ENCODE data around the gene OLFM1.

OLFM1 gene

GRCh38 chr9:135087489-135087792 lies at the start of gene OLFM1:
Gene OLFM1, plus strand, starts transcription at chr9:135087668. Its CDS starts 322 bp downstream, at chr9:135087990.
- Mint-ChIP-seq H3K27ac (no peak within 1 kb of the TSS), H3K36me3 (no peaks in the 10 kb centered on the region), H3K4me1 (no peaks in the 10 kb centered on the region), H3K4me3 (no peak within 1 kb of the TSS), H3K9me3 (no peaks in the 10 kb centered on the region)
- ATAC-seq (no peak), DNase-seq (ENCODE audit: low spot score in 2 of 2) (no peak)

GRCh38 chr9:135038331-135038730 lies 49.1 kb upstream of the OLFM1 start:
- Mint-ChIP-seq H3K36me3 (no peaks in the 10 kb centered on the region), H3K4me3 (no peak overlapping the region), H3K9me3 (no peaks in the 10 kb centered on the region), H3K27ac (no peak overlapping the region), H3K4me1 (no peaks in the 10 kb centered on the region)
- DNase-seq (ENCODE audit: low spot score in 2 of 2), result no peak
- ATAC-seq, result no peak

- Mint-ChIP-seq H3K4me3 (no peak overlapping the region), H3K27ac (no peak overlapping the region), H3K36me3 (no peaks in the 10 kb centered on the region), H3K9me3 (no peaks in the 10 kb centered on the region), H3K4me1 (no peaks in the 10 kb centered on the region)
- ATAC-seq (no peak), DNase-seq (ENCODE audit: low spot score in 2 of 2) (no peak)
Measured at GRCh38 chr9:135038826-135039225, 48.6 kb upstream of the OLFM1 start.

- H3K4me1 Mint-ChIP-seq, result no peaks in the 10 kb centered on the region
- ATAC-seq (peak; percentile 25), DNase-seq (ENCODE audit: low spot score in 2 of 2) (no peak)
- H3K27ac Mint-ChIP-seq, result no peak overlapping the region
- no peaks in the 10 kb centered on the region for H3K36me3 Mint-ChIP-seq
- H3K4me3 Mint-ChIP-seq, result no peak overlapping the region
- no peaks in the 10 kb centered on the region for H3K9me3 Mint-ChIP-seq
Measured at GRCh38 chr9:135039266-135039870, 48.1 kb upstream of the OLFM1 start.

GRCh38 chr9:135039916-135040645 lies 47.4 kb upstream of the OLFM1 start:
- ATAC-seq, result no peak
- DNase-seq (ENCODE audit: low spot score in 2 of 2), result no peak
- H3K36me3 Mint-ChIP-seq, result no peaks in the 10 kb centered on the region
- H3K9me3 Mint-ChIP-seq, result no peaks in the 10 kb centered on the region
- H3K27ac Mint-ChIP-seq, result no peak overlapping the region
- no peaks in the 10 kb centered on the region for H3K4me1 Mint-ChIP-seq
- no peak overlapping the region for H3K4me3 Mint-ChIP-seq

GRCh38 chr9:135040892-135041291 lies 46.6 kb upstream of the OLFM1 start:
- Mint-ChIP-seq H3K27ac (no peak overlapping the region), H3K9me3 (no peaks in the 10 kb centered on the region), H3K36me3 (no peaks in the 10 kb centered on the region), H3K4me1 (no peaks in the 10 kb centered on the region), H3K4me3 (no peak overlapping the region)
- DNase-seq (ENCODE audit: low spot score in 2 of 2) (no peak), ATAC-seq (no peak)

GRCh38 chr9:135043345-135043744 lies 44.1 kb upstream of the OLFM1 start:
- no peak for ATAC-seq
- no peak overlapping the region for H3K4me3 Mint-ChIP-seq
- no peaks in the 10 kb centered on the region for H3K36me3 Mint-ChIP-seq
- no peak for DNase-seq (ENCODE audit: low spot score in 2 of 2)
- no peaks in the 10 kb centered on the region for H3K4me1 Mint-ChIP-seq
- H3K9me3 Mint-ChIP-seq, result no peaks in the 10 kb centered on the region
- no peak overlapping the region for H3K27ac Mint-ChIP-seq

- Mint-ChIP-seq H3K9me3 (no peaks in the 10 kb centered on the region), H3K4me1 (no peaks in the 10 kb centered on the region), H3K36me3 (no peaks in the 10 kb centered on the region), H3K27ac (no peak overlapping the region), H3K4me3 (no peak overlapping the region)
- ATAC-seq, result no peak
- no peak for DNase-seq (ENCODE audit: low spot score in 2 of 2)
Measured at GRCh38 chr9:135045264-135045927, 42.1 kb upstream of the OLFM1 start.

GRCh38 chr9:135045928-135046738 lies 41.3 kb upstream of the OLFM1 start:
- Mint-ChIP-seq H3K36me3 (no peaks in the 10 kb centered on the region), H3K9me3 (no peaks in the 10 kb centered on the region), H3K27ac (no peak overlapping the region), H3K4me1 (no peaks in the 10 kb centered on the region), H3K4me3 (no peak overlapping the region)
- ATAC-seq, result no peak
- DNase-seq (ENCODE audit: low spot score in 2 of 2), result no peak

- no peak overlapping the region for H3K27ac Mint-ChIP-seq
- H3K4me1 Mint-ChIP-seq, result no peaks in the 10 kb centered on the region
- DNase-seq (ENCODE audit: low spot score in 2 of 2) (no peak), ATAC-seq (peak; percentile 19)
- no peaks in the 10 kb centered on the region for H3K9me3 Mint-ChIP-seq
- no peak overlapping the region for H3K4me3 Mint-ChIP-seq
- H3K36me3 Mint-ChIP-seq, result no peaks in the 10 kb centered on the region
Measured at GRCh38 chr9:135046739-135047350, 40.6 kb upstream of the OLFM1 start.

GRCh38 chr9:135047521-135047920 lies 39.9 kb upstream of the OLFM1 start:
- no peak for ATAC-seq
- no peak for DNase-seq (ENCODE audit: low spot score in 2 of 2)
- H3K9me3 Mint-ChIP-seq, result no peaks in the 10 kb centered on the region
- no peaks in the 10 kb centered on the region for H3K4me1 Mint-ChIP-seq
- no peak overlapping the region for H3K27ac Mint-ChIP-seq
- no peak overlapping the region for H3K4me3 Mint-ChIP-seq
- no peaks in the 10 kb centered on the region for H3K36me3 Mint-ChIP-seq

- H3K36me3 Mint-ChIP-seq, result no peaks in the 10 kb centered on the region
- no peaks in the 10 kb centered on the region for H3K4me1 Mint-ChIP-seq
- no peak overlapping the region for H3K27ac Mint-ChIP-seq
- no peaks in the 10 kb centered on the region for H3K9me3 Mint-ChIP-seq
- no peak for DNase-seq (ENCODE audit: low spot score in 2 of 2)
- no peak for ATAC-seq
- H3K4me3 Mint-ChIP-seq, result no peak overlapping the region
Measured at GRCh38 chr9:135048046-135048757, 39.3 kb upstream of the OLFM1 start.

- DNase-seq (ENCODE audit: low spot score in 2 of 2) (no peak), ATAC-seq (no peak)
- Mint-ChIP-seq H3K36me3 (no peaks in the 10 kb centered on the region), H3K27ac (no peak overlapping the region), H3K4me1 (no peaks in the 10 kb centered on the region), H3K9me3 (no peaks in the 10 kb centered on the region), H3K4me3 (no peak overlapping the region)
Measured at GRCh38 chr9:135048758-135049444, 38.6 kb upstream of the OLFM1 start.

- no peaks in the 10 kb centered on the region for H3K4me1 Mint-ChIP-seq
- H3K4me3 Mint-ChIP-seq, result no peak overlapping the region
- ATAC-seq, result no peak
- H3K9me3 Mint-ChIP-seq, result no peaks in the 10 kb centered on the region
- no peak overlapping the region for H3K27ac Mint-ChIP-seq
- H3K36me3 Mint-ChIP-seq, result no peaks in the 10 kb centered on the region
- no peak for DNase-seq (ENCODE audit: low spot score in 2 of 2)
Measured at GRCh38 chr9:135049460-135049859, 38.0 kb upstream of the OLFM1 start.

Data from stimulated activated effector memory CD8-positive, alpha-beta T cell treated with anti-CD3 and anti-CD28 coated beads, Interleukin-12 subunit alpha, Interleukin-12 subunit beta, amount 100 ng/mL, for 72 hours (primary cell).